AG04449 (cell line): Measurements from ENCODE around the gene MGAT5B.
"Not testable (repeated sequence)": the region's sequence is repeated elsewhere in the genome, so short reads cannot be mapped to it uniquely, and the experiment has no call there.

Experiments used
- CTCF ChIA-PET: fragments of 350-600 bp; formaldehyde crosslinking; extraction: SDS; loops from one replicate; lab custom pipeline; 2021; ENCODE audit warnings: antibody characterized with exemption; lab: Yijun Ruan, JAX
- POLR2A ChIA-PET: fragments of 400-600, 350-600 bp; formaldehyde crosslinking; extraction: SDS; loops from one replicate; lab custom pipeline; 2020; ENCODE audit warnings: antibody characterized with exemption, inconsistent platforms; lab: Yijun Ruan, JAX
- DNase-seq: peaks from one replicate; pipeline ENCODE4 v3.0.0-alpha.2; 2010; ENCODE audit warnings: low read depth, low spot score
- H3K4me3 ChIP-seq: 2 replicates; pipeline ENCODE4 v1.5.1; 2011; ENCODE audit warnings: low read depth, mild to moderate bottlenecking, control low read depth, low read length
- TF ChIP-seq, protein P1 (sequence below): IDR thresholded peaks from one replicate; pipeline ENCODE4 v1.5.1; 2011; ENCODE audit warnings: mild to moderate bottlenecking, moderate library complexity, low read length, control low read depth, inconsistent platforms; ENCODE audit not compliant: insufficient read depth; ENCODE audit errors: missing control alignments

Gene MGAT5B

DNA sequence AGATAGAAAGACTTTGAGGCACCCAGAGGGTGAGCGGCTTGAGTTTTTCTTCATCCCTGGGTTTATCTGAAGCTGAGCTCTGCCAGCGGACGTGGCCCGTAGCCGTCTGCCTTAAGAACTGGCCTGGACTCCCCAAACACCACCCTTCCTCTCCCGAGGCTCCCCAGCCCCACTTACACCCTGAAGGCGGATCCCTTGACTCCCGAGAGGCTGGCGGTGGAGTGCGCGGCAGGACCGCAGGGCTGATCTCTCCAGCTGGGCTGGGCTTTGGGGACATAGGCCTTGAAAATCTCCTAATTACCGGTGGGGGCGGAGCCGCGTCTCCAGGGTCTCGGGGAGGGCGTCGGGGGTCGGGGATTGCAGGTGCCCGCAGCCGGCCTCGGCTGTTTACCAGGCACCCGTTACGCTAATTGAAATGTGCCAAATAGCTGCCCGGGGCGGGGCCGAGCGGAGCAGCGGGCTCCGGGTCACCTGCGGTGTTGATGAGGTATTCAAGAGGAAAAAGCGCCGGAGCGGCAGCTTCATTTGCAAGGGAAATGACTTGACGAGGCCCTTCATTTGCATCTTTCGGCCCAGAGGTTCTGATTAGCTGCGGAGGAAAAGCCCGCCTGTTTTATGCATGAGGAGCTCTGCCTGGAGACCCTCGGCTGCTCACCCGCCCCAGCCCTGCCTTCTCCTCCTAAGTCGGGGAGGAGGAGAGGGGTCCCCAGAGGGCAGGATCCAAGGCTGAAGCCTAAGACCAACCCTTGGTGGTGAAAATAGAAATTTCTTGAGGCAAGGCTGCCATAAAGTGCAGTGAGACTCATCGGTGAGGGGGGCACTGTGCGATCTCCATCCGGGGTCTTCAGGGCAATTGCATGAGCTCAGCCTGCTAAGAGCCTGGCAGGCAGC is 100.7 kb downstream of the MGAT5B start:
- ChIA-PET POLR2A (no interaction called here), CTCF (interaction anchor here (1.3 kb wide), 1 partner anchor 101 kb away, joined by 4 read pairs; the partner anchor contains the start of gene MGAT5B)
- no peak overlapping the region for H3K4me3 ChIP-seq
- TF ChIP-seq, protein P1, sequence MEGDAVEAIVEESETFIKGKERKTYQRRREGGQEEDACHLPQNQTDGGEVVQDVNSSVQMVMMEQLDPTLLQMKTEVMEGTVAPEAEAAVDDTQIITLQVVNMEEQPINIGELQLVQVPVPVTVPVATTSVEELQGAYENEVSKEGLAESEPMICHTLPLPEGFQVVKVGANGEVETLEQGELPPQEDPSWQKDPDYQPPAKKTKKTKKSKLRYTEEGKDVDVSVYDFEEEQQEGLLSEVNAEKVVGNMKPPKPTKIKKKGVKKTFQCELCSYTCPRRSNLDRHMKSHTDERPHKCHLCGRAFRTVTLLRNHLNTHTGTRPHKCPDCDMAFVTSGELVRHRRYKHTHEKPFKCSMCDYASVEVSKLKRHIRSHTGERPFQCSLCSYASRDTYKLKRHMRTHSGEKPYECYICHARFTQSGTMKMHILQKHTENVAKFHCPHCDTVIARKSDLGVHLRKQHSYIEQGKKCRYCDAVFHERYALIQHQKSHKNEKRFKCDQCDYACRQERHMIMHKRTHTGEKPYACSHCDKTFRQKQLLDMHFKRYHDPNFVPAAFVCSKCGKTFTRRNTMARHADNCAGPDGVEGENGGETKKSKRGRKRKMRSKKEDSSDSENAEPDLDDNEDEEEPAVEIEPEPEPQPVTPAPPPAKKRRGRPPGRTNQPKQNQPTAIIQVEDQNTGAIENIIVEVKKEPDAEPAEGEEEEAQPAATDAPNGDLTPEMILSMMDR: no peak
- no peak for DNase-seq

DNA sequence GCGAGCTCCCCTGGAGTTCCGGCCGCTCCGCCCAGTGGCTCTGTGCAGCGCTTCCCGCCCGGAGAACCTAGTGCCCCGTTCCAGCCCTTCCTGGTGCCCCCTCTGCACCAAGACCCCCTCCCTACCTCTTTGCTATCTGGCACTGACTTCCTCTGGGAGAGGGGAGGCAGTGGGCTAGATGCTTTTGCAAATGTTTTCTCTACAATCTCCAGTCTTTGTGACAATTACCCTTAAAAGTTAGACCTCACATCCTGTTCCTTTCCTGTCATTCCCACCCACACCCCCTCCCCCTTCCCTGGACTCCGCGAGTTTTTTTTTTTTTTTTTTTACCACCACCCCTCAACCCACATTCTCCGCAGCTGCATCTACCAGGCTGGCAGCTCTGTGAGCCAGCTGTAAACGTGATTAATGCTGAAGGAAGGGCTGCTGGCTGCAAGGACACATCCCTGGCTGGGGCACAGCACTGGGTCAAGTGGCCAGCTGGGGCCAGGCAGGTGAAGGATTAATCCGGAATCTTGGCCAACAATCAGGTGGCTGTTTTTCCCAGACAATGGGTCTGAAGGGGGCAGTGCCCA is 101.5 kb downstream of the MGAT5B start:
- no peak overlapping the region for H3K4me3 ChIP-seq
- TF ChIP-seq, protein P1: no peak
- no peak for DNase-seq
- ChIA-PET POLR2A (no interaction called here), CTCF (interaction anchor here (1.3 kb wide), 1 partner anchor 102 kb away, joined by 4 read pairs; the partner anchor contains the start of gene MGAT5B)

DNA sequence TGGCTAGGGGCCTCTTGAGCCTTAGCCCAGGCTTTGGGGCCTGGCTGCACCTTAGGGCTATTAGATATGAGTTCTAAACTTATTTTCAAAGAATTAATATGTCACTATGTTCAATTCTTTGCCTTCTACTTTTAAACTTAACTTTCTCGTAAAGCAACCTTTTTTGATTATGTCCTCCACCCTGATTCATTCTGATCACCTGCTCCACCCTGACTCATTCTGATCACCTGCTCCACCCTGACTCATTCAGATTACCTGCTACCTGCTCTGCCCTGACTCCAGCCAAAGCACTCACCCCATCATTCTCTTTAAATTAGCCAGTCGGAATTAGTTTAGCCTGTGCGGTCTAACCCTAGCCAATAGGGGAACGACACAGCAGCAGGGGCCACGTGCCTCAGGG is 102.0 kb downstream of the MGAT5B start:
- POLR2A ChIA-PET, CTCF ChIA-PET, H3K4me3 ChIP-seq, DNase-seq: not testable (repeated sequence)

DNA sequence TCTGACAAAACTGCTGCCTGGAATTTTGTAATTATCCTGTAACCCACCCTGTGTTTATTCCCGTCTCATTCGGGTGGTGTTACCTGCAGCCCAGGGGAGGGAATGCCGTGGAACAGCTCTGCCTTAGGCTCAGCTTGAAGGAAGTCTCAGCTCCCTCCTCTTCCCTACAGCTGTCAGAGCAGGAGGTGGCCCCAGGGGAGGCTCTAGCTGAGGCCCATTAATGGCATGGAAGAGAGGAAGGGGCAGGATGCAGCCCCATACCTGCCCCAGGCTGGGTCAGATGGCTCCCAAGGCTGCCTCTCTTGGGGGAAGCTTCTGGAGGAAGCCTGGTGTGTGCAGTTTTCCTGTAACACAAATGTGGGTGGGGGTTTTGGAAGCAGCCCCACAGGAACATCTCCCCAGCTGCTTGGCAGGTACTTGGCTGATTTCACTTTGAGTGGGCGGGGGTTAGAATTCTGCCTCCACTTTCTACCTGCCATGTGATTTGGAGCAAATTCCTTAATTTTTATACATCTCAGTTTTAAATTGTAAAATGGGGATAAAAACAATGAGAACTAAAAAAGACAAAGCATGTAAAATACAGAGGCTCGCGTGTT is 103.9 kb downstream of the MGAT5B start:
- no peak overlapping the region for H3K4me3 ChIP-seq
- DNase-seq: no peak
- TF ChIP-seq, protein P1: no peak
- ChIA-PET POLR2A (no interaction called here), CTCF (no interaction called here)

DNA sequence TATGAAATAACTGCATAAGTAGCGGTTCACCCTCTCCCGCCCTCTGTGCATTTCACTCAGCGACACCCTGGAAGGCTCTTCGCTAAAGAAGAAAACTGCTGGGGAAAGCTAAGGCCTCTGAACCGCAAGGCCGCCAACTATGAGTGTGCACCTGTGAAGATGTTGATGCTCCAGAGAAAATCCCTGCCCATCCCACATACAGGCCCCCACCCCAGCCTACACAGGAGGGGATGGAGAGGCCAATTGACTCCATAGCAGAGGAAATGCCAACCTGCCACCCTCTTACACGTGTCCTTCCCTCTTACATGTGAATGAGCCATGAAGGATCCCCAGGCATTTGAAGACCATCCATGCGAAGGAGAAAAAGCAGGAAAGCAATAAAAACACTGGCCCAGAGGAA is 104.8 kb downstream of the MGAT5B start:
- TF ChIP-seq, protein P1: no peak
- no peak overlapping the region for H3K4me3 ChIP-seq
- no peak for DNase-seq
- ChIA-PET CTCF (no interaction called here), POLR2A (no interaction called here)

DNA sequence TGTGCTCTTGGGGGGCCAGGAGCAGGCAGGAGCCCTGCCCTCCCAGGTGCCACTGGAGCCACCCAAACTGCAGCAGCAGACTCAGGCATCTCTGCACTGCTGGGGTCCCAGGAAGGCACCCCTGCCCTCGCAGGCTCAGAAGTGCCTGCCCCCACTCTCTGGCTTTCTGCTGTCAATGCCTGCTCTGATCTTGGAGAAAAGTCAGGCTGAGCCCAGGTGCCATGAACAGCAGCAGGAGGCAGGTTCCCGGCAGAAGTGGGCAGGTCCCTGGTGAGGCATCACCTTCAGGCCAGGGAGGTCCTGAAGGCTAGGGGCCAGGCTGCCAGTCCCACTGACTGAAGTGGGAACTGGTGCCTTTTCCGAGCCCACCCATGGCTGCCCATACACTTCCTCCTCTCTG is 106.5 kb downstream of the MGAT5B start:
- no peak overlapping the region for H3K4me3 ChIP-seq
- POLR2A ChIA-PET: interaction anchor here (0.8 kb wide), 1 partner anchor 32 kb away, joined by 3 read pairs; no protein-coding TSS in a partner anchor
- DNase-seq: no peak
- TF ChIP-seq, protein P1: no peak
- CTCF ChIA-PET: no interaction called here

DNA sequence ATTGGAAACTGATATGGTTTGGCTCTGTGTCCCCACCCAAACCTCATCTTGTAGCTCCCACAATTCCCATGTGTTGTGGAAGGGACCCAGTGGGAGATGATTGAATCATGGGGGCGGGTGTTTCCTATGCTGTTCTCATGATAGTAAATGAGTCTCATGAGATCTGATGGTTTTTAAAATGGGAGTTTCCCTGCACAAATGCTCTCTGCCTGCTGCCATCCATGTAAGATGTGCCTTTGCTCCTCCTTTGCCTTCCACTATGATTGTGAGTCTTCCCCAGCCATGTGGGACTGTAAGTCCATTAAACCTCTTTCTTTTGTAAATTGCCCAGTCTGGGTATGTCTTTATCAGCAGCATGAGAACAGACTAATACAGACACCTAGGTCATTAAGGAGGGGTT is 109.8 kb downstream of the MGAT5B start:
- DNase-seq, H3K4me3 ChIP-seq, POLR2A ChIA-PET, CTCF ChIA-PET: not testable (repeated sequence)
